Ishikawa (cell line): ENCODE data around the gene CHPT1.

Experiments
- EP300 ChIP-seq: IDR thresholded peaks from 2 replicates; pipeline ENCODE4 v1.6.1; 2012; ENCODE audit warnings: borderline replicate concordance
- REST ChIP-seq: IDR thresholded peaks from 2 replicates; pipeline ENCODE4 v1.6.1; 2012; ENCODE audit warnings: low read depth, mild to moderate bottlenecking
- TAF1 ChIP-seq: IDR thresholded peaks from 2 replicates; pipeline ENCODE4 v1.6.1; 2012; ENCODE audit warnings: low read depth, mild to moderate bottlenecking
- TEAD4 ChIP-seq: IDR thresholded peaks from 2 replicates; pipeline ENCODE4 v1.6.1; 2012

GRCh38 chr12:101675555-101675954 is 21.9 kb upstream of the CHPT1 start:
- TF ChIP-seq EP300 (no peak), REST (no peak), TAF1 (no peak), TEAD4 (no peak)
